IMR-90 (cell line): ENCODE results near the gene NUP43. TPM values are rescaled to one million over a fixed set of nuclear protein-coding genes. Genes with fewer than 3 reads are reported as not detected.

Experiments
- ATAC-seq: fragments of 200-7000 bp; cut with Tn5 transposase; 2 replicates; pipeline ENCODE4 v1.9.1; 2020; ENCODE audit warnings: low read depth, mild to moderate bottlenecking, moderate library complexity
- BruUV-seq: library from RNA; stranded (reverse); fragments of 400-500 nt; replicated peaks from 2 replicates; lab custom pipeline; 2021; lab: Mats Ljungman, UMichigan
- CTCF ChIA-PET: fragments of 300-600 bp; formaldehyde crosslinking; extraction: SDS; loops from one replicate; lab custom pipeline; 2021; ENCODE audit warnings: antibody characterized with exemption; lab: Yijun Ruan, JAX
- POLR2A ChIA-PET: fragments of 300-600 bp; sonication (Branson Sonifier 250); formaldehyde crosslinking; loops from one replicate; lab custom pipeline; 2022; ENCODE audit warnings: antibody characterized with exemption; ENCODE audit not compliant: unreplicated experiment; lab: Charles Lee
- DNase-seq: peaks from one replicate; pipeline ENCODE4 v3.0.0; 2013
- H2AFZ ChIP-seq: replicated peaks from 2 replicates; pipeline ENCODE3; 2013; ENCODE audit warnings: low read length, mild to moderate bottlenecking; ENCODE audit not compliant: poor library complexity
- H2AK5ac ChIP-seq: 2 replicates; pipeline ENCODE4 v1.6.1; 2013; ENCODE audit warnings: low read depth, low read length, inconsistent platforms
- H2AK9ac ChIP-seq: replicated peaks from 2 replicates; pipeline ENCODE3; 2013; ENCODE audit warnings: mild to moderate bottlenecking, low read depth, low read length, moderate library complexity; ENCODE audit not compliant: poor library complexity
- H2BK120ac ChIP-seq: 2 replicates; pipeline ENCODE4 v1.6.1; 2013; ENCODE audit warnings: low read depth, low read length, inconsistent platforms
- H2BK15ac ChIP-seq: 3 replicates; pipeline ENCODE4 v1.6.1; 2013; ENCODE audit warnings: low read depth, low read length, inconsistent platforms
- H2BK20ac ChIP-seq: 2 replicates; pipeline ENCODE4 v1.6.1; 2013; ENCODE audit warnings: low read depth, mild to moderate bottlenecking, inconsistent platforms, low read length, moderate library complexity
- H2BK5ac ChIP-seq: 2 replicates; pipeline ENCODE4 v1.6.1; 2013; ENCODE audit warnings: mild to moderate bottlenecking, low read depth, low read length, inconsistent platforms; ENCODE audit not compliant: poor library complexity, severe bottlenecking
- H3K14ac ChIP-seq: replicated peaks from 2 replicates; pipeline ENCODE4 v1.6.1; 2013; ENCODE audit warnings: low read depth, low read length, inconsistent platforms
- H3K18ac ChIP-seq: 2 replicates; pipeline ENCODE4 v1.6.1; 2013; ENCODE audit warnings: low read depth, low read length, control low read depth
- H3K23ac ChIP-seq: 2 replicates; pipeline ENCODE4 v1.6.1; 2013; ENCODE audit warnings: low read depth, low read length, inconsistent platforms
- H3K27ac ChIP-seq: 2 replicates; pipeline ENCODE4 v1.5.1; 2013; ENCODE audit warnings: mild to moderate bottlenecking, control low read depth, low read length; ENCODE audit not compliant: insufficient read depth
- H3K27me3 ChIP-seq: 2 replicates; pipeline ENCODE4 v1.6.1; 2013; ENCODE audit warnings: low read length; ENCODE audit not compliant: control insufficient read depth, insufficient read depth
- H3K36me3 ChIP-seq: 2 replicates; pipeline ENCODE4 v1.6.1; 2013; ENCODE audit warnings: low read length, mixed read lengths; ENCODE audit not compliant: control insufficient read depth, insufficient read depth
- H3K4ac ChIP-seq: 2 replicates; pipeline ENCODE4 v1.6.1; 2013; ENCODE audit warnings: low read depth, low read length, inconsistent platforms
- H3K4me1 ChIP-seq: 2 replicates; pipeline ENCODE4 v1.6.1; 2013; ENCODE audit warnings: low read length, mixed read lengths; ENCODE audit not compliant: control insufficient read depth, insufficient read depth
- H3K4me2 ChIP-seq: 2 replicates; pipeline ENCODE4 v1.6.1; 2013; ENCODE audit warnings: low read depth, mild to moderate bottlenecking, control low read depth, low read length, moderate library complexity
- H3K4me3 ChIP-seq: 2 replicates; pipeline ENCODE4 v1.5.1; 2013; ENCODE audit warnings: low read depth, mild to moderate bottlenecking, control low read depth, low read length, moderate library complexity; ENCODE audit not compliant: insufficient read depth
- H3K56ac ChIP-seq: 2 replicates; pipeline ENCODE4 v1.6.1; 2013; ENCODE audit warnings: low read length, inconsistent platforms; ENCODE audit not compliant: insufficient read depth; ENCODE audit errors: extremely low read depth
- H3K79me1 ChIP-seq, 2 experiments: 2 replicates each; pipeline ENCODE4 v1.6.1; 2013; ENCODE audit warnings: low read length in 2 of 2, inconsistent platforms in 1 of 2, low read depth in 1 of 2
- H3K9ac ChIP-seq: 2 replicates; pipeline ENCODE4 v1.6.1; 2013; ENCODE audit warnings: low read depth, low read length, control low read depth
- H3K9me1 ChIP-seq: 2 replicates; pipeline ENCODE4 v1.6.1; 2013; ENCODE audit warnings: low read length, inconsistent platforms; ENCODE audit not compliant: insufficient read depth
- H3K9me3 ChIP-seq: 2 replicates; pipeline ENCODE4 v1.6.1; 2013; ENCODE audit warnings: low read length; ENCODE audit not compliant: control insufficient read depth, insufficient read depth
- H4K20me1 ChIP-seq: 2 replicates; pipeline ENCODE4 v1.6.1; 2013; ENCODE audit warnings: low read length, inconsistent platforms; ENCODE audit not compliant: insufficient read depth
- H4K5ac ChIP-seq: 2 replicates; pipeline ENCODE4 v1.6.1; 2013; ENCODE audit warnings: mild to moderate bottlenecking, low read depth, low read length, control low read depth
- H4K8ac ChIP-seq, 2 experiments: 2 replicates each; pipeline ENCODE4 v1.6.1; 2013; ENCODE audit warnings: low read depth in 2 of 2, low read length in 2 of 2, control low read depth in 1 of 2, inconsistent platforms in 1 of 2
- H4K91ac ChIP-seq: 2 replicates; pipeline ENCODE4 v1.6.1; 2013; ENCODE audit warnings: low read depth, low read length, inconsistent platforms; ENCODE audit not compliant: insufficient read depth
- BHLHE40 ChIP-seq: fragments of 150-350 bp; IDR thresholded peaks from 2 replicates; pipeline ENCODE4 v1.6.1; 2016; ENCODE audit warnings: mild to moderate bottlenecking, low read depth, low read length
- CEBPB ChIP-seq: IDR thresholded peaks from 2 replicates; pipeline ENCODE4 v1.6.1; 2012; ENCODE audit warnings: low read depth, low read length, improper control_type of control experiment
- FOS ChIP-seq: fragments of 150-350 bp; IDR thresholded peaks from 2 replicates; pipeline ENCODE4 v1.6.1; 2016; ENCODE audit warnings: low read depth, low read length
- MAFK ChIP-seq: IDR thresholded peaks from 2 replicates; pipeline ENCODE4 v1.6.1; 2012; ENCODE audit warnings: low read depth, low read length, improper control_type of control experiment
- RFX5 ChIP-seq: IDR thresholded peaks from 2 replicates; pipeline ENCODE4 v1.8.0; 2012; ENCODE audit warnings: low read depth, mild to moderate bottlenecking, low read length, moderate library complexity
- USF2 ChIP-seq: fragments of 150-350 bp; IDR thresholded peaks from 2 replicates; pipeline ENCODE4 v1.6.1; 2017; ENCODE audit warnings: mild to moderate bottlenecking, antibody characterized with exemption, low read length, low read depth
- WGBS, 2 experiments: methylation state at CpG; one replicate each; pipeline versions ENCODE4 v1.1.5 to v1.1.7; 2013; ENCODE audit warnings: missing lambda C conversion rate in 2 of 2; ENCODE audit not compliant: insufficient read length in 1 of 2; ENCODE audit errors: extremely low coverage in 2 of 2; 5-methylcytosine and 5-hydroxymethylcytosine counted together
- dilution Hi-C: fragments of 300-500 bp; cut with HindIII; formaldehyde crosslinking; loops from one replicate; pipeline ENCODE4 v1.14.3; 2018; ENCODE audit warnings: low sequenced_read_pairs; ENCODE audit not compliant: unreplicated experiment
- in situ Hi-C: fragments of 300-500 bp; cut with MboI; formaldehyde crosslinking; loops from 3 replicates; pipeline ENCODE4 v1.14.3; 2019; ENCODE audit warnings: low sequenced_read_pairs, inconsistent platforms, mixed read lengths
- intact Hi-C: fragments of 100-400 bp; cut with micrococcal nuclease; formaldehyde crosslinking; loops from 2 replicates; pipeline ENCODE4 v1.10.0; 2022
- polyA plus RNA-seq, 3 experiments: library from polyadenylated mRNA; depleted of rRNA; stranded (reverse); fragments of >200 nt; gene quantifications; 2 replicates each; pipeline ENCODE4 v1.2.3, GENCODE V29; 2012; ENCODE audit warnings: low replicate concordance in 1 of 3
- total RNA-seq: library from RNA; depleted of rRNA; stranded (reverse); fragments of >200 nt; gene quantifications from 2 replicates; pipeline ENCODE4 v1.2.3, GENCODE V29; 2012

Gene NUP43
- total and polyA plus RNA-seq, 2 of the 4 experiments (the other 2 are of a cell fraction), result 14.2 to 40.5 TPM

DNA sequence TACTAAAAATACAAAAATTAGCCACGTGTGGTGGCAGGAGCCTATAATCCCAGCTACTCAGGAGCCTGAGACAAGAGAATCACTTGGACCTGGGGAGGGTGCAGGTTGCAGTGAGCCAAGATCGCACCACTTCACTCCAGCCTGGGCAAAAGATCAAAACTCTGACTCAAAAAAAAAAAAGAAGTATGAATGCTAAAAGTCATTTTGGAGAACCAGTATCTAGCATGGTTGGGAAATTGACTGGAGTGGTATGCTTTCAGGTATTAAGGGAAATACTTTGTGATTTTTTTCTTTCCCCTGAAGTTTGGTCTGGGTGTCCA is 33.3 kb upstream of the NUP43 start:
- ATAC-seq (no peak), DNase-seq (no peak)
- no CpG with 5 or more reads among the region's 2 CpGs for WGBS, 2 experiments

More for the DNA sequence above, 33.3 kb upstream of the NUP43 start:
- no peak overlapping the region for H2BK15ac ChIP-seq
- H3K36me3 ChIP-seq, result peaks cover 11% of the 10 kb centered on the region
- no peak overlapping the region for H3K23ac ChIP-seq
- intact Hi-C loops (no loop called here), in situ Hi-C loops (no loop called here), dilution Hi-C loops (no loop called here)
- no peak overlapping the region for H2AK9ac ChIP-seq
- H3K56ac ChIP-seq, result no peak overlapping the region
- no peaks in the 10 kb centered on the region for H3K9me3 ChIP-seq
- BruUV-seq, result no TSS peak
- no peak overlapping the region for H2BK20ac ChIP-seq
- 0 out of 2 replicates have a peak, but pooled peaks cover 3% of the 10 kb centered on the region for H3K9me1 ChIP-seq
- POLR2A ChIA-PET, result no interaction called here
- no peaks in the 10 kb centered on the region for H4K20me1 ChIP-seq
- no peak overlapping the region for H2BK120ac ChIP-seq
- TF ChIP-seq MAFK (no peak), BHLHE40 (no peak), FOS (no peak), RFX5 (no peak), CEBPB (no peak), USF2 (no peak)
- no peak overlapping the region for H3K4me3 ChIP-seq
- H3K79me1 ChIP-seq, result peaks cover 11 to 29% of the 10 kb centered on the region in 2 experiments
- H3K27me3 ChIP-seq, result no peaks in the 10 kb centered on the region
- no peak overlapping the region for H3K9ac ChIP-seq
- H3K18ac ChIP-seq, result no peak overlapping the region
- no peak overlapping the region for H4K91ac ChIP-seq
- no peak overlapping the region for H2BK5ac ChIP-seq
- no peak overlapping the region for H3K4ac ChIP-seq
- H3K4me2 ChIP-seq, result no peak overlapping the region
- H2AK5ac ChIP-seq, result no peak overlapping the region
- no peak overlapping the region for H3K27ac ChIP-seq
- H4K5ac ChIP-seq, result no peak overlapping the region
- no peak overlapping the region for H3K14ac ChIP-seq
- CTCF ChIA-PET, result no interaction called here
- H4K8ac ChIP-seq, result no peak overlapping the region
- H3K4me1 ChIP-seq, result no peaks in the 10 kb centered on the region
- no peak overlapping the region for H2AFZ ChIP-seq
